Bronchial epithelial cell (primary cell): Measurements from ENCODE around the gene SDCCAG8. TPM values are rescaled to one million over a fixed set of nuclear protein-coding genes. Genes with fewer than 3 reads are reported as not detected.

Source experiments
- DNase-seq: peaks from one replicate; pipeline ENCODE4 v3.0.0-alpha.2; 2010; ENCODE audit warnings: low read depth
- FAIRE-seq: peaks from 2 replicates; lab custom pipeline; 2011; peaks lifted over from hg19 to GRCh38; lab: Jason Lieb, UNC
- H3K27me3 ChIP-seq: 2 replicates; pipeline ENCODE4 v1.5.1; 2011; ENCODE audit warnings: low read length; ENCODE audit not compliant: control insufficient read depth, insufficient read depth
- H3K36me3 ChIP-seq: 2 replicates; pipeline ENCODE4 v1.5.1; 2011; ENCODE audit warnings: low read length; ENCODE audit not compliant: control insufficient read depth, insufficient read depth
- H3K4me3 ChIP-seq: 2 replicates; pipeline ENCODE4 v1.5.1; 2011; ENCODE audit warnings: mild to moderate bottlenecking, low read depth, low read length, control low read depth
- total RNA-seq: library from RNA; depleted of rRNA; stranded (reverse); fragments of >200 nt; gene quantifications from 2 replicates; pipeline ENCODE4 v1.2.1, GENCODE V29; 2014
- TF ChIP-seq, protein P1 (sequence below): IDR thresholded peaks from 2 replicates; pipeline ENCODE4 v1.5.1; 2011; ENCODE audit warnings: mild to moderate bottlenecking, moderate library complexity, low read length, control low read depth, inconsistent platforms; ENCODE audit not compliant: insufficient read depth, severe bottlenecking

The SDCCAG8 gene
- total RNA-seq, 1 donor from 2014 or later = 32.4 TPM

DNA sequence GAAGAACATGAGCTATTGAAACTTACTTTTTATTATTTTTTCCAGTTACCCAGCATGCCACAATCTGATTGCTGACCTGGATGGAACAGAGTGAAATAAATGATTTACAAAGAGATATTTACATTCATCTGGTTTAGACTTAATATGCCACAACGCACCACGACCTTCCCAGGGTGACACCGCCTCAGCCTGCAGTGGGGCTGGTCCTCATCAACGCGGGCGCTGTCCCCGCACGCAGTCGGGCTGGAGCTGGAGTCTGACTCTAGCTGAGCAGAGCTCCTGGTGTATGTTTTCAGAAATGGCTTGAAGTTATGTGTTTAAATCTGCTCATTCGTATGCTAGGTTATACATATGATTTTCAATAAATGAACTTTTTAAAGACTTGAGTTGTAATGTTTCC is 243.9 kb downstream of the SDCCAG8 start:
- TF ChIP-seq, protein P1, sequence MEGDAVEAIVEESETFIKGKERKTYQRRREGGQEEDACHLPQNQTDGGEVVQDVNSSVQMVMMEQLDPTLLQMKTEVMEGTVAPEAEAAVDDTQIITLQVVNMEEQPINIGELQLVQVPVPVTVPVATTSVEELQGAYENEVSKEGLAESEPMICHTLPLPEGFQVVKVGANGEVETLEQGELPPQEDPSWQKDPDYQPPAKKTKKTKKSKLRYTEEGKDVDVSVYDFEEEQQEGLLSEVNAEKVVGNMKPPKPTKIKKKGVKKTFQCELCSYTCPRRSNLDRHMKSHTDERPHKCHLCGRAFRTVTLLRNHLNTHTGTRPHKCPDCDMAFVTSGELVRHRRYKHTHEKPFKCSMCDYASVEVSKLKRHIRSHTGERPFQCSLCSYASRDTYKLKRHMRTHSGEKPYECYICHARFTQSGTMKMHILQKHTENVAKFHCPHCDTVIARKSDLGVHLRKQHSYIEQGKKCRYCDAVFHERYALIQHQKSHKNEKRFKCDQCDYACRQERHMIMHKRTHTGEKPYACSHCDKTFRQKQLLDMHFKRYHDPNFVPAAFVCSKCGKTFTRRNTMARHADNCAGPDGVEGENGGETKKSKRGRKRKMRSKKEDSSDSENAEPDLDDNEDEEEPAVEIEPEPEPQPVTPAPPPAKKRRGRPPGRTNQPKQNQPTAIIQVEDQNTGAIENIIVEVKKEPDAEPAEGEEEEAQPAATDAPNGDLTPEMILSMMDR = no peak
- H3K36me3 ChIP-seq = peaks cover 4% of the 10 kb centered on the region
- no peak overlapping the region for H3K4me3 ChIP-seq
- DNase-seq = no peak
- H3K27me3 ChIP-seq = no peaks in the 10 kb centered on the region
- FAIRE-seq = no peak

DNA sequence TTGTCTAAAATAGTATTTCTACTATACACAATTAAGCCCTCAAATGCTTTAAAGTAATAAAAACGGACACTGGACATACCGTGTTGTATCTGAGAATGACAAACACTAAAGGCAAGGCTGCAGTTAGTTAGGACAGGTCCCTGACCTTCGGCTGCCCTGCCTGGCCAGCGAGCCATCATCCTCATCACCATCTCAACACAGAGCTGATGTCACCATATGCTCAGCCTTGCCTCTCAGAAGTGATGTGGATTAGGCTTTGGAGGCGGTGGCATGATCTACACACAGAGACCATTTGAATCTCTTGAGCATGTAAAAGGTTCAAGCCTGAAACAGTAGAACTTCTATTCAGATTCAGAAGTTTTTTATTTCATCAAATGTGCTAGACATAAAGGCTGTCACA is 244.7 kb downstream of the SDCCAG8 start:
- TF ChIP-seq, protein P1 = no peak
- H3K36me3 ChIP-seq = peaks cover 3% of the 10 kb centered on the region
- no peak overlapping the region for H3K4me3 ChIP-seq
- no peaks in the 10 kb centered on the region for H3K27me3 ChIP-seq
- DNase-seq (no peak), FAIRE-seq (no peak)

DNA sequence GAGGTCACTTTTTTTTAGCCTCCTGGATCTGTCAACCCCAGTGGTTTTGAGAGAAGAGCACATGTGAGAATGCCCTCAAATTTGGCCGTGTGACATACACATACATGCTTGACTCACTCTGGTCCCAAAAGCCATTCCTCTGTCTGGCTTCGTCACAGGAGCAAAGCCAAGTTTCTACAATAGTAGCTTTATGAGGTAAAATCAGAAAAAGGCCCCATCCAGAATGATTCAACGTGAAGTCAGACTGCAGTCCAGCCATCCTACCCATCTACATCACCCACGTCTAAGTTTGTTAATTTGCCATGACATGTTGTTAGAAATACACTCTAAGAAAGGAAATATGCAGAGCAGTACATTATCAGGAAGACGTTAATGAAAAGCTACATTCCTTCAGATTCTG is 245.2 kb downstream of the SDCCAG8 start:
- Histone ChIP-seq H3K4me3 (no peak overlapping the region), H3K27me3 (no peaks in the 10 kb centered on the region), H3K36me3 (peaks cover 3% of the 10 kb centered on the region)
- DNase-seq (peak; percentile 80), FAIRE-seq (no peak)
- TF ChIP-seq, protein P1 = no peak

DNA sequence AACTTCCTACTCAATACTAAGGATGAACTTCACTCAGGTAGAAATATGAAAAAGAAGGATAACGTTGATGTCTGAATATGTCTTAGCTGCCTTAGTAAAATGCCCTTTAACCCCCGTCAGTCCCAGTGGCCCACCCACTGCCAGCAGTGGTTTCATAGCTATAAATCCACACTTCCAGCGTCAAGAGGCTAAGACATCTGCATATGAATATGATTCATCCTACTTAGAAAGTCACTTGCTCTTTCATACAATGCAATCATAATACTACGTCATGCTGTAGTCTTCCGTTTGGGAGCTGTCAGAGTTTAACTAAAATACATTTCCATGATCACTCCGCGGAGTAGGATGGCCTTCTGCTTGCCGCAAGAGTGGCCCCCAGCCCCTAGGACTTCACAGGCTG is 247.3 kb downstream of the SDCCAG8 start:
- Histone ChIP-seq H3K27me3 (no peaks in the 10 kb centered on the region), H3K4me3 (no peak overlapping the region), H3K36me3 (no peaks in the 10 kb centered on the region)
- FAIRE-seq = no peak
- DNase-seq = no peak
- TF ChIP-seq, protein P1 = no peak

DNA sequence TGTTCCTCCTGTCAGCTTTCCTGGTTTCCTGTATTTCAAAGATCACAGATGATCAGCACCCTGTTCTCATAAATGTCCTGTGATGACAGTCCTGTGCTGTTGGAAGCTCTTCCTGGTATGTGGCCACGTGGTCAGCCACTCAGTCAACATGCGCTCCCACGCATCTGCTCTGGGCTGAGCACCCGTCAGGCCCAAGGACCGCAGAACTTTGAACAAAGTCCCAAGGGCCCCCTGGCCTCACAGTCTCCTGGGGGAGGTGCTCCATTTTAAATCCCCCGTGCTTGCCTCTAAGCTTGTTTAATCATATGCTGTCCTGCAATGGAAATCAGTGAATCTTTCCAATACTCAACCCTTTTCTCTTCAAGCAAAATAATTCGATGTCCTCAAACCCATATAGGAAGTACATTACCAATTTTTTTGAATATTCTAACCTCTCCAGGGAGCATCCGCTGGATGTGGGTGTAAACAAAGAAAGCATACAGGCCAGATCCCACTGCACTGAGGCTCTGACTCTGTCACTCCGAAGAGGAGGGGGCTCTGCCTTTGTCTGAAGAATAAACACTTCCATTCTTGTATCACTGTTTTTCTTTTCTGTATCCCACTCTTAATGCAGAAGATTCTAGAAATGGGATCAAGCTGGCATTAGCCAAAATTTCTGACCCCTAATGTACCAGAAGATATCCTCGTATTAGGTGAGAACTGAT is 250.3 kb downstream of the SDCCAG8 start:
- H3K36me3 ChIP-seq = no peaks in the 10 kb centered on the region
- FAIRE-seq = no peak
- TF ChIP-seq, protein P1 = no peak
- H3K4me3 ChIP-seq = no peak overlapping the region
- no peaks in the 10 kb centered on the region for H3K27me3 ChIP-seq
- DNase-seq = no peak
